Loucy (cell line): ENCODE results near the gene SNCG.

Source experiments
- H2AFZ ChIP-seq: fragments of 200-600 bp; sonication (generic); 2 replicates; pipeline ENCODE4 v1.6.0; 2016; ENCODE audit warnings: antibody characterized with exemption, mild to moderate bottlenecking, low read length, moderate library complexity
- H3F3A ChIP-seq: fragments of 200-600 bp; 2 replicates; pipeline ENCODE4 v1.6.0; 2016; ENCODE audit warnings: antibody characterized with exemption, low read depth, mild to moderate bottlenecking
- H3K27me3 ChIP-seq: fragments of 200-600 bp; sonication (generic); 2 replicates; pipeline ENCODE4 v1.6.1; 2014; ENCODE audit warnings: low read length, mild to moderate bottlenecking; ENCODE audit not compliant: insufficient read depth, poor library complexity, severe bottlenecking
- H3K36me3 ChIP-seq: fragments of 200-600 bp; sonication (generic); 2 replicates; pipeline ENCODE4 v1.6.1; 2016; ENCODE audit warnings: low read length; ENCODE audit not compliant: insufficient read depth
- H3K4me1 ChIP-seq: fragments of 200-600 bp; sonication (generic); 2 replicates; pipeline ENCODE4 v1.5.1; 2014; ENCODE audit warnings: low read length, mild to moderate bottlenecking; ENCODE audit not compliant: insufficient read depth, poor library complexity, severe bottlenecking
- H3K4me2 ChIP-seq: fragments of 200-600 bp; sonication (generic); 2 replicates; pipeline ENCODE4 v1.6.0; 2014; ENCODE audit warnings: antibody characterized with exemption, low read length, low read depth, mild to moderate bottlenecking; ENCODE audit not compliant: poor library complexity, severe bottlenecking
- H3K4me3 ChIP-seq: fragments of 200-600 bp; sonication (generic); 2 replicates; pipeline ENCODE4 v1.5.1; 2014; ENCODE audit warnings: low read length, mild to moderate bottlenecking, mixed read lengths; ENCODE audit not compliant: poor library complexity, severe bottlenecking
- H3K79me2 ChIP-seq: fragments of 200-600 bp; sonication (generic); 2 replicates; pipeline ENCODE4 v1.6.1; 2014; ENCODE audit warnings: low read length; ENCODE audit not compliant: insufficient read depth
- H3K9ac ChIP-seq: fragments of 200-600 bp; sonication (generic); 2 replicates; pipeline ENCODE4 v1.6.0; 2014; ENCODE audit warnings: mild to moderate bottlenecking, low read depth, low read length, moderate library complexity; ENCODE audit not compliant: poor library complexity, severe bottlenecking
- H3K9me2 ChIP-seq: fragments of 200-600 bp; sonication (generic); replicated peaks from 2 replicates; pipeline ENCODE4 v1.6.1; 2016; ENCODE audit warnings: low read depth, low read length, mixed read lengths
- H3K9me3 ChIP-seq: fragments of 200-600 bp; sonication (generic); 2 replicates; pipeline ENCODE4 v1.6.1; 2014; ENCODE audit warnings: mild to moderate bottlenecking, antibody characterized with exemption, low read length, low read depth; ENCODE audit not compliant: insufficient read depth
- H4K20me1 ChIP-seq: fragments of 200-600 bp; sonication (generic); 2 replicates; pipeline ENCODE4 v1.6.0; 2014; ENCODE audit warnings: antibody characterized with exemption, low read length, mild to moderate bottlenecking; ENCODE audit not compliant: insufficient read depth, poor library complexity, severe bottlenecking
- CTCF ChIP-seq: fragments of 200-600 bp; sonication (generic); conservative IDR thresholded peaks from 2 replicates; pipeline ENCODE4 v1.5.1; 2014; ENCODE audit warnings: mild to moderate bottlenecking, antibody characterized with exemption, low read length
- EZH2phosphoT487 ChIP-seq: fragments of 200-600 bp; IDR thresholded peaks from 2 replicates; pipeline ENCODE4 v1.6.1; 2018; ENCODE audit warnings: antibody characterized with exemption, mild to moderate bottlenecking, moderate library complexity, borderline replicate concordance

The SNCG gene

GRCh38 chr10:86922553-86922961, 35.8 kb upstream of the SNCG start:
- no peaks in the 10 kb centered on the region for H3K36me3 ChIP-seq
- no peak overlapping the region for H2AFZ ChIP-seq
- no peaks in the 10 kb centered on the region for H3K27me3 ChIP-seq
- H4K20me1 ChIP-seq: no peaks in the 10 kb centered on the region
- no peak overlapping the region for H3K9ac ChIP-seq
- no peaks in the 10 kb centered on the region for H3K9me3 ChIP-seq
- H3K9me2 ChIP-seq: no peaks in the 10 kb centered on the region
- no peak overlapping the region for H3K4me3 ChIP-seq
- no peak overlapping the region for H3K4me2 ChIP-seq
- H3F3A ChIP-seq: no peaks in the 10 kb centered on the region
- no peaks in the 10 kb centered on the region for H3K4me1 ChIP-seq
- H3K79me2 ChIP-seq: no peaks in the 10 kb centered on the region
- TF ChIP-seq CTCF (no peak), EZH2phosphoT487 (no peak)

GRCh38 chr10:86929468-86930380, 28.7 kb upstream of the SNCG start:
- Histone ChIP-seq H3F3A (no peaks in the 10 kb centered on the region), H3K27me3 (no peaks in the 10 kb centered on the region), H3K36me3 (no peaks in the 10 kb centered on the region), H3K9me3 (no peaks in the 10 kb centered on the region), H4K20me1 (no peaks in the 10 kb centered on the region), H3K9me2 (no peaks in the 10 kb centered on the region), H3K9ac (no peak overlapping the region), H3K4me2 (no peak overlapping the region), H3K4me3 (no peak overlapping the region), H3K4me1 (no peaks in the 10 kb centered on the region), H2AFZ (no peak overlapping the region), H3K79me2 (no peaks in the 10 kb centered on the region)
- TF ChIP-seq EZH2phosphoT487: no peak
- TF ChIP-seq CTCF: no peak

- H3K4me1 ChIP-seq: no peaks in the 10 kb centered on the region
- no peak overlapping the region for H3K9ac ChIP-seq
- H3K27me3 ChIP-seq: no peaks in the 10 kb centered on the region
- no peaks in the 10 kb centered on the region for H3K9me2 ChIP-seq
- H3K9me3 ChIP-seq: no peaks in the 10 kb centered on the region
- no peaks in the 10 kb centered on the region for H4K20me1 ChIP-seq
- TF ChIP-seq EZH2phosphoT487 (no peak), CTCF (no peak)
- no peak overlapping the region for H3K4me2 ChIP-seq
- H3K36me3 ChIP-seq: no peaks in the 10 kb centered on the region
- H3F3A ChIP-seq: no peaks in the 10 kb centered on the region
- no peak overlapping the region for H2AFZ ChIP-seq
- no peak overlapping the region for H3K4me3 ChIP-seq
- H3K79me2 ChIP-seq: no peaks in the 10 kb centered on the region
Measured at GRCh38 chr10:86931872-86932271, 26.5 kb upstream of the SNCG start.
